ENCODE data around the gene DDX6. TPM values are rescaled to one million over a fixed set of nuclear protein-coding genes. Genes with fewer than 3 reads are reported as not detected.
A peak's percentile ranks its signal among the peaks of the same experiment; 100 is the strongest.
"Not testable (repeated sequence)": the region's sequence is repeated elsewhere in the genome, so short reads cannot be mapped to it uniquely, and the experiment has no call there.

The DDX6 gene
- total RNA-seq, 1 donor from 2014 or later, result 218 TPM

- Mint-ChIP-seq H3K9me3 (no peaks in the 10 kb centered on the region), H3K4me1 (peaks cover 10% of the 10 kb centered on the region), H3K27ac (ENCODE audit: unreplicated experiment) (no peak overlapping the region), H3K36me3 (ENCODE audit: low read depth) (peaks cover 18% of the 10 kb centered on the region), H3K27me3 (ENCODE audit: low read depth) (no peaks in the 10 kb centered on the region), H3K4me3 (no peak overlapping the region)
- TF ChIP-seq, protein P1, sequence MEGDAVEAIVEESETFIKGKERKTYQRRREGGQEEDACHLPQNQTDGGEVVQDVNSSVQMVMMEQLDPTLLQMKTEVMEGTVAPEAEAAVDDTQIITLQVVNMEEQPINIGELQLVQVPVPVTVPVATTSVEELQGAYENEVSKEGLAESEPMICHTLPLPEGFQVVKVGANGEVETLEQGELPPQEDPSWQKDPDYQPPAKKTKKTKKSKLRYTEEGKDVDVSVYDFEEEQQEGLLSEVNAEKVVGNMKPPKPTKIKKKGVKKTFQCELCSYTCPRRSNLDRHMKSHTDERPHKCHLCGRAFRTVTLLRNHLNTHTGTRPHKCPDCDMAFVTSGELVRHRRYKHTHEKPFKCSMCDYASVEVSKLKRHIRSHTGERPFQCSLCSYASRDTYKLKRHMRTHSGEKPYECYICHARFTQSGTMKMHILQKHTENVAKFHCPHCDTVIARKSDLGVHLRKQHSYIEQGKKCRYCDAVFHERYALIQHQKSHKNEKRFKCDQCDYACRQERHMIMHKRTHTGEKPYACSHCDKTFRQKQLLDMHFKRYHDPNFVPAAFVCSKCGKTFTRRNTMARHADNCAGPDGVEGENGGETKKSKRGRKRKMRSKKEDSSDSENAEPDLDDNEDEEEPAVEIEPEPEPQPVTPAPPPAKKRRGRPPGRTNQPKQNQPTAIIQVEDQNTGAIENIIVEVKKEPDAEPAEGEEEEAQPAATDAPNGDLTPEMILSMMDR (conservative IDR thresholded peaks at IDR 0.05), result no peak
- no peak for DNase-seq (ENCODE audit: low read depth, low spot score)
Observed at GRCh38 chr11:118771547-118772288, 19.2 kb downstream of the DDX6 start.

DNA sequence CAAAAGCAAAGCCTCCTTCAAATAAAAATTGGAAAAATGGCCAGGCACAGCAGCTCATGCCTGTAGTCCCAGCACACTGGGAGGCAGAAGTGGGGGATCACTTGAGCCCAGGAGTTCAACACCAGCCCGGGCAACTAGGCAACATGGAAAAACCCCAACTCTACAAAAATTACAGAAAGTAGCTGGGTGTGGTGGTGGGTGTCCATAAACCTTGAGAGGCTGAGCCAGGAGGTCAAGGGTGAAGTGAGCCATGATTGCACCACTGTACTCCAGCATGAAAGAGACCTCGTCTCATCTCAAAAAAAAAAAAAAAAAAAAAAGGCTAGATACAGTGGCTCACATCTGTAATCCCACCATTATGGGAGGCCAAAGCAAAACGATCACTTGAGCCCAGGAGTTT lies 22.3 kb downstream of the DDX6 start:
- Mint-ChIP-seq H3K27me3 (ENCODE audit: low read depth) (no peaks in the 10 kb centered on the region), H3K4me3 (no peak overlapping the region), H3K27ac (ENCODE audit: unreplicated experiment) (peak overlapping the region; percentile 30), H3K4me1 (peaks cover 10% of the 10 kb centered on the region), H3K36me3 (ENCODE audit: low read depth) (peaks cover 11% of the 10 kb centered on the region), H3K9me3 (no peaks in the 10 kb centered on the region)
- no peak for DNase-seq (ENCODE audit: low read depth, low spot score)
- TF ChIP-seq, protein P1 (conservative IDR thresholded peaks at IDR 0.05), result no peak

DNA sequence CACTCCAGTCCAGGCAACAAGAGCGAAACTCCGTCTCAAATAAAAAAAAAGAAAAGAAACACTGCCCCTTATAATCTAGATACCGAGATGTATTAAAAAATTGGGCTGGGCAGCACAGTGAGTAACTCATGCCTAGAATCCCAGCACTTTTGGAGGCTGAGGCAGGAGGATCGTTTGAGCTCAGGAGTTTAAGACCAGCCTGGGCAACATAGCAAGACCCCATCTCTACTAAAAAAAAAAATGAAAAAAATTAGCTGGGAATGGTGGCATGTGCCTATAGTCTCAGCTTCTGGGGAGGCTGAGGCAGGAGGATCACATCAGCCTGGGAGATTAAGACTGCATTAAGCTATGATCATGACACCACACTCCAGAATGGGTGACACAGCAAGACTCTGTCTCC lies 24.9 kb downstream of the DDX6 start:
- Mint-ChIP-seq H3K27me3 (ENCODE audit: low read depth) (no peaks in the 10 kb centered on the region), H3K4me1 (peaks cover 7% of the 10 kb centered on the region), H3K27ac (ENCODE audit: unreplicated experiment) (no peak overlapping the region), H3K36me3 (ENCODE audit: low read depth) (peaks cover 13% of the 10 kb centered on the region), H3K9me3 (no peaks in the 10 kb centered on the region), H3K4me3 (no peak overlapping the region)
- TF ChIP-seq, protein P1 (conservative IDR thresholded peaks at IDR 0.05), result no peak
- DNase-seq (ENCODE audit: low read depth, low spot score), result no peak

DNA sequence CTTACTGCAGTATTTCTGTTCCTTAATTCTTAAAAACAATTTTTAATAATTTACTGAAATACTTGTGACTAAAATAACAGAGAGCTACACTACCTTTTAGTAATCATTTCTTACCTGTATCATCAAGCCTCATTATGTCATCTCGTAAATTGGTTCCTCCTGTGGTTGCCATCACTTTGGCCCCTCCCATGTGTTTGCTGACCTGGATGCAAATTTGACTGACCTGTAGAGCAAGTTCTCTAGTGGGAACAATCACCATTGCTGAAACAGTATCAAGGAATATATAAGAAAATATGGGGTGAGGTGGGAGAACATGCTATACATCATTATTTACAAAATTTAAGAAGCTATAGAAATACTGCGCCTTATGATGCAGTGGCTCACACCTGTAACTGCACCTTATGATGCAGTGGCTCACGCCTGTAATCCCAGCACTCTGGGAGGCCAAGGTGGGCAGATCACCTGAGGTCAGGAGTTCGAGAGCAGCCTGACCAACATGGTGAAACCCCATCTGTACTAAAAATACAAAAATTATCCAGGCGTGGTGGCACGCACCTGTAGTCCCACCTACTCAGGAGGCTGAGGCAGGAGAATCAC lies 25.8 kb downstream of the DDX6 start:
- H3K4me3 Mint-ChIP-seq; H3K27me3 Mint-ChIP-seq (ENCODE audit: low read depth); H3K27ac Mint-ChIP-seq (ENCODE audit: unreplicated experiment); H3K4me1 Mint-ChIP-seq; H3K9me3 Mint-ChIP-seq; DNase-seq (ENCODE audit: low read depth, low spot score): not testable (repeated sequence)
- peaks cover 13% of the 10 kb centered on the region for H3K36me3 Mint-ChIP-seq (ENCODE audit: low read depth)

DNA sequence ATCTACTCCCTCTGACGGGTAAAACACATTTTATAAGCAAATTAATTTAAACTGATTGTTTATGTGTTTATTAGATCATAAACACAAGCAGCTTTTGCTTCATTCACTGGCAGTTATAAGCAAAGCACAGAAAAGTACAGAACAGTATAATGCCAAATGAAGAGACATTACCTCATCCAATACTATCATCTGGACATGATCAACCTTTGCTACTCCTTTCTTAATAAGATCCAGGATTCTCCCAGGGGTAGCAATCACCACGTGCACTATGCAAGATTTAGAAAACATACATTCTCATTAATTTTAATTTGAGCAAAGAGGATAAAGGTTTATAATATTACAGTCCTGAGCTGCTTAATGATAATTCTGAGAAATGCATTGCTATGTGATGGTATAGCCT lies 27.9 kb downstream of the DDX6 start:
- H3K27me3 Mint-ChIP-seq (ENCODE audit: low read depth), result no peaks in the 10 kb centered on the region
- no peak overlapping the region for H3K4me3 Mint-ChIP-seq
- DNase-seq (ENCODE audit: low read depth, low spot score), result no peak
- no peaks in the 10 kb centered on the region for H3K9me3 Mint-ChIP-seq
- peaks cover 14% of the 10 kb centered on the region for H3K36me3 Mint-ChIP-seq (ENCODE audit: low read depth)
- TF ChIP-seq, protein P1 (conservative IDR thresholded peaks at IDR 0.05), result no peak
- H3K4me1 Mint-ChIP-seq, result peaks cover under 1% of the 10 kb centered on the region
- H3K27ac Mint-ChIP-seq (ENCODE audit: unreplicated experiment), result no peak overlapping the region

DNA sequence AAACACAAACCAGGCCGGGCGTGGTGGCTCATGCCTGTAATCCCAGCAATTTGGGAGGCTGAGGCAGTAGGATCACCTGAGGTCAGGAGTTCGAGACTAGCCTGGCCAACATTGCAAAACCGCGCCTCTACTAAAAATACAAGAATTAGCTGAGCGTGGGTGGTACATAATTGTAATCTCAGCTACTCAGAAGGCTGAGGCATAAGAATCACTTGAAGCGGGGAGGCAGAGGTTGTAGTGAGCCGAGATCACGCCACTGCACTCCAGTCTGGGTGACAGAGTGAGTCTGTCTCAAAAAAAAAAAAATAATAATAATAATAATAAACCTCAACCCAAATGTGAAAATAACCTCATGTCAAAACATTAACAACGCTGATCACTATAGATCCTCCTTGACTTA lies 29.0 kb downstream of the DDX6 start:
- H3K9me3 Mint-ChIP-seq; H3K27me3 Mint-ChIP-seq (ENCODE audit: low read depth); H3K4me3 Mint-ChIP-seq; DNase-seq (ENCODE audit: low read depth, low spot score); H3K4me1 Mint-ChIP-seq; H3K27ac Mint-ChIP-seq (ENCODE audit: unreplicated experiment): not testable (repeated sequence)
- peaks cover 14% of the 10 kb centered on the region for H3K36me3 Mint-ChIP-seq (ENCODE audit: low read depth)
